Measurements from ENCODE around the gene CAMK1D.

Gene CAMK1D

GRCh38 chr10:12377658-12378290, 28.4 kb downstream of the CAMK1D start:
- DNase-seq: no peak

GRCh38 chr10:12380999-12381398, 31.7 kb downstream of the CAMK1D start:
- no peak for DNase-seq

GRCh38 chr10:12381536-12382156, 32.3 kb downstream of the CAMK1D start:
- no peak for DNase-seq

- DNase-seq: no peak
Observed at GRCh38 chr10:12382157-12382548, 32.8 kb downstream of the CAMK1D start.

GRCh38 chr10:12382956-12383531, 33.7 kb downstream of the CAMK1D start:
- DNase-seq: no peak

GRCh38 chr10:12384906-12385305, 35.6 kb downstream of the CAMK1D start:
- no peak for DNase-seq

GRCh38 chr10:12387561-12388210, 38.3 kb downstream of the CAMK1D start:
- DNase-seq: no peak

GRCh38 chr10:12388671-12389070, 39.3 kb downstream of the CAMK1D start:
- DNase-seq: no peak

GRCh38 chr10:12389154-12389734, 39.9 kb downstream of the CAMK1D start:
- DNase-seq: no peak

- no peak for DNase-seq
Observed at GRCh38 chr10:12390733-12391132, 41.4 kb downstream of the CAMK1D start.

- no peak for DNase-seq
Observed at GRCh38 chr10:12391206-12391605, 41.9 kb downstream of the CAMK1D start.

- no peak for DNase-seq
Observed at GRCh38 chr10:12393831-12394230, 44.5 kb downstream of the CAMK1D start.

GRCh38 chr10:12394241-12395033, 45.1 kb downstream of the CAMK1D start:
- no peak for DNase-seq

GRCh38 chr10:12396093-12396492, 46.7 kb downstream of the CAMK1D start:
- DNase-seq: no peak

- DNase-seq: no peak
Observed at GRCh38 chr10:12396567-12396966, 47.2 kb downstream of the CAMK1D start.

- no peak for DNase-seq
Observed at GRCh38 chr10:12397147-12397896, 48.0 kb downstream of the CAMK1D start.

- DNase-seq: no peak
Observed at GRCh38 chr10:12397941-12398340, 48.6 kb downstream of the CAMK1D start.

GRCh38 chr10:12400266-12400931, 51.1 kb downstream of the CAMK1D start:
- DNase-seq: no peak

- DNase-seq: no peak
Observed at GRCh38 chr10:12401466-12401865, 52.1 kb downstream of the CAMK1D start.

GRCh38 chr10:12403119-12403518, 53.8 kb downstream of the CAMK1D start:
- DNase-seq: no peak

Measured in GF-D8 (cell line).